ENCODE data around the gene MAPKAP1.

DNA sequence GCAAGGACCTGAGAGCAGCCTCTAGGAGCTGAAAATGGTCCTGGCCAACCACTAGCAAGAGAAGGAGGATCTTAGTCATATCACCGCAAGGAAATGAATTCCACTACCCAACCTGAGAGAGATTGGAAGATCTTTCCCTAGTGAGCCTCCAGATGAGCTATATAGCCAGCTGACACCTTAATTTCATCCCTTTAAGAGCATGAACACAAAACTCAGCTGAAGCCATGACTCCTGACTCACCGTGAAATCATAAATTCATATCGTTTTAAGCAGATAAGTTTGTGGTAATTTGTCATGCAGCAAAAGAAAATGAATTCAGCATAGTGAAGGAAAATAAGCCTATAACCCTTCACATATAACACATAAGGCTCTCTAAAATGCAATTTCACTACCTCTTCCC is 23.5 kb downstream of the MAPKAP1 start:
- TF ChIP-seq POLR2A (IDR thresholded peaks at IDR 0.05): no peak
- TF ChIP-seq, protein P1, sequence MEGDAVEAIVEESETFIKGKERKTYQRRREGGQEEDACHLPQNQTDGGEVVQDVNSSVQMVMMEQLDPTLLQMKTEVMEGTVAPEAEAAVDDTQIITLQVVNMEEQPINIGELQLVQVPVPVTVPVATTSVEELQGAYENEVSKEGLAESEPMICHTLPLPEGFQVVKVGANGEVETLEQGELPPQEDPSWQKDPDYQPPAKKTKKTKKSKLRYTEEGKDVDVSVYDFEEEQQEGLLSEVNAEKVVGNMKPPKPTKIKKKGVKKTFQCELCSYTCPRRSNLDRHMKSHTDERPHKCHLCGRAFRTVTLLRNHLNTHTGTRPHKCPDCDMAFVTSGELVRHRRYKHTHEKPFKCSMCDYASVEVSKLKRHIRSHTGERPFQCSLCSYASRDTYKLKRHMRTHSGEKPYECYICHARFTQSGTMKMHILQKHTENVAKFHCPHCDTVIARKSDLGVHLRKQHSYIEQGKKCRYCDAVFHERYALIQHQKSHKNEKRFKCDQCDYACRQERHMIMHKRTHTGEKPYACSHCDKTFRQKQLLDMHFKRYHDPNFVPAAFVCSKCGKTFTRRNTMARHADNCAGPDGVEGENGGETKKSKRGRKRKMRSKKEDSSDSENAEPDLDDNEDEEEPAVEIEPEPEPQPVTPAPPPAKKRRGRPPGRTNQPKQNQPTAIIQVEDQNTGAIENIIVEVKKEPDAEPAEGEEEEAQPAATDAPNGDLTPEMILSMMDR (IDR thresholded peaks at IDR 0.05): no peak

All from Peyer's patch (tissue), 4 donors.